ENCODE results near the gene PRKCE.

The PRKCE gene

DNA sequence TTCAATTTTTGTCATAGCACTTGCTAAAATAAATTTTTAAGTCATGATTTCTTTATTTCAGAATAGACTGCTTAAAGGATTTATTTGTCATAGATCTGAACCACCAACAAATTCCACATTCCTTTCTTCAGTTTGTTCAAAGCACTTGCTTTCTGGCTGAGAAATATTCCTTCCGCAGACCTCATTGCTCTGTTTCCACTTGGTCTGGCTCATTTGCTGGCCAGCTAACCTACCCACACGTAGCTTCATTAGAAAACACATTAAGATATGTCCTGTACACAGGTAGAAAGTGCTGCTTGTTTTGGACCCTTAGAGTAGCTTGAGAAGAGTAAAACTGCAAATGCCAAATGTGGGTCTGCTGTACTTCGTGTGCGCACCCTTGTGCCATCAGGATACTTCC is 479.0 kb downstream of the PRKCE start:
- DNase-seq (ENCODE audit: low spot score), result no peak
- no peak overlapping the region for H3K27ac ChIP-seq
- CTCF ChIA-PET, result no interaction called here
- TF ChIP-seq, protein P1, sequence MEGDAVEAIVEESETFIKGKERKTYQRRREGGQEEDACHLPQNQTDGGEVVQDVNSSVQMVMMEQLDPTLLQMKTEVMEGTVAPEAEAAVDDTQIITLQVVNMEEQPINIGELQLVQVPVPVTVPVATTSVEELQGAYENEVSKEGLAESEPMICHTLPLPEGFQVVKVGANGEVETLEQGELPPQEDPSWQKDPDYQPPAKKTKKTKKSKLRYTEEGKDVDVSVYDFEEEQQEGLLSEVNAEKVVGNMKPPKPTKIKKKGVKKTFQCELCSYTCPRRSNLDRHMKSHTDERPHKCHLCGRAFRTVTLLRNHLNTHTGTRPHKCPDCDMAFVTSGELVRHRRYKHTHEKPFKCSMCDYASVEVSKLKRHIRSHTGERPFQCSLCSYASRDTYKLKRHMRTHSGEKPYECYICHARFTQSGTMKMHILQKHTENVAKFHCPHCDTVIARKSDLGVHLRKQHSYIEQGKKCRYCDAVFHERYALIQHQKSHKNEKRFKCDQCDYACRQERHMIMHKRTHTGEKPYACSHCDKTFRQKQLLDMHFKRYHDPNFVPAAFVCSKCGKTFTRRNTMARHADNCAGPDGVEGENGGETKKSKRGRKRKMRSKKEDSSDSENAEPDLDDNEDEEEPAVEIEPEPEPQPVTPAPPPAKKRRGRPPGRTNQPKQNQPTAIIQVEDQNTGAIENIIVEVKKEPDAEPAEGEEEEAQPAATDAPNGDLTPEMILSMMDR (conservative IDR thresholded peaks at IDR 0.05; ENCODE audit: low read depth), result no peak
- POLR2A ChIA-PET (ENCODE audit: low non-redundant PET), result no interaction called here

DNA sequence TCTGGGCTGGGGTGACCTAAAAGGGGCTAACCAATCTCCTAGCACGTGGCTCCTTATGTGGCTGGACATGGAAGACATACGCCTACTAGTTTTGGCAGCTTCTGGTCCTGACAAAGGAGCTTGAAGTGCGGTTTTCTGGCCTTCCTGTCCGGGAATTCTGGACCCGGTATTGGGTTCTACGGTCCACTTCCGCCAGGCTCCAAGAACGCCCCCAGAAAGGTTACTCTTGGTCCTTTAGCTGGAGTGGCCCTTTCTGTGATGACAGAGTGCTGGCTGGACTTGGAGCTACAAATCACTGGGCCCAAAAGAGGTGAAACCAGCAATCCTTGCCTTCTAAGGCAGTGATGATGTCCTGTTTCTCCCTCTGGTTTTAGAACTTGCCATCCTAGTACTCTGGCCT is 481.5 kb downstream of the PRKCE start:
- no peak for DNase-seq (ENCODE audit: low spot score)
- POLR2A ChIA-PET (ENCODE audit: low non-redundant PET), result no interaction called here
- CTCF ChIA-PET, result interaction anchor here (0.6 kb wide), 1 partner anchor 129 kb away, joined by 3 read pairs; no protein-coding TSS in a partner anchor
- TF ChIP-seq, protein P1 (conservative IDR thresholded peaks at IDR 0.05; ENCODE audit: low read depth), result no peak
- no peak overlapping the region for H3K27ac ChIP-seq

- DNase-seq (ENCODE audit: low spot score), result peak; percentile 74
- CTCF ChIA-PET, result interaction anchor here (0.5 to 0.6 kb wide), 2 partner anchors 71 to 72 kb away, joined by 3 read pairs; no protein-coding TSS in a partner anchor
- peak overlapping the region; percentile 88 for H3K27ac ChIP-seq
- TF ChIP-seq, protein P1 (conservative IDR thresholded peaks at IDR 0.05; ENCODE audit: low read depth), result no peak
- POLR2A ChIA-PET (ENCODE audit: low non-redundant PET), result no interaction called here
Observed at GRCh38 chr2:46134531-46135227, 483.2 kb downstream of the PRKCE start.

- POLR2A ChIA-PET (ENCODE audit: low non-redundant PET), result no interaction called here
- no peak for DNase-seq (ENCODE audit: low spot score)
- TF ChIP-seq, protein P1 (conservative IDR thresholded peaks at IDR 0.05; ENCODE audit: low read depth), result no peak
- CTCF ChIA-PET, result interaction anchor here (0.6 kb wide), 1 partner anchor 73 kb away, joined by 3 read pairs; no protein-coding TSS in a partner anchor
- H3K27ac ChIP-seq, result peak overlapping the region; percentile 88; the same call in 1 of the 2 replicates
Observed at GRCh38 chr2:46135228-46135855, 483.9 kb downstream of the PRKCE start.

- DNase-seq (ENCODE audit: low spot score), result no peak
- H3K27ac ChIP-seq, result no peak overlapping the region
- POLR2A ChIA-PET (ENCODE audit: low non-redundant PET), result no interaction called here
- TF ChIP-seq, protein P1 (conservative IDR thresholded peaks at IDR 0.05; ENCODE audit: low read depth), result no peak
- CTCF ChIA-PET, result interaction anchor here (1.0 kb wide), 1 partner anchor 13 kb away, joined by 4 read pairs; no protein-coding TSS in a partner anchor
Observed at GRCh38 chr2:46135958-46136357, 484.5 kb downstream of the PRKCE start.

GRCh38 chr2:46136481-46136880 is 485.0 kb downstream of the PRKCE start:
- TF ChIP-seq, protein P1 (conservative IDR thresholded peaks at IDR 0.05; ENCODE audit: low read depth), result no peak
- H3K27ac ChIP-seq, result no peak overlapping the region
- CTCF ChIA-PET, result interaction anchor here (1.0 kb wide), 1 partner anchor 13 kb away, joined by 4 read pairs; no protein-coding TSS in a partner anchor
- POLR2A ChIA-PET (ENCODE audit: low non-redundant PET), result no interaction called here
- DNase-seq (ENCODE audit: low spot score), result no peak

All from RWPE1 (cell line).